ENCODE data around the gene DYNC1LI1.
A peak's percentile ranks its signal among the peaks of the same experiment; 100 is the strongest.
"Not testable (repeated sequence)": the region's sequence is repeated elsewhere in the genome, so short reads cannot be mapped to it uniquely, and the experiment has no call there.

The DYNC1LI1 gene

DNA sequence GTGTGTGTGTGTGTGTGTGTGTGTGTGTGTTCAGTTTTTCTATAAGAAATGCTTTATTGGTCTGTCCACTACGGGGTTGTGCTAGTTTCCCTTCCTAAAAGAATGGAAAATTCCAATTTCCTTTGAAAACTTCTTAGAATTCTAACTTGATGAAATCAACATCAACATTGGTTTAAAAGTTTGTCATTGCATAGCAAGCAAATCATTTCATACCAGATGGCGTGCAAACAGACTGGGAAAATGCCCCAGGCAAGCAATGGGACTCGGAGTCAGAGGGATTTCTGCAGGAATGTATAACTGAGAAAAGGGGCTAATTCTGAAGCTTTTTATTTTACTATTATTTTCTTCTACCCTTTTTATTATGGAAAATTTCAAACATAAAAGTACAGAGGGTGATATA lies 13.1 kb upstream of the DYNC1LI1 start:
- DNase-seq (ENCODE audit: low spot score): no peak

DNA sequence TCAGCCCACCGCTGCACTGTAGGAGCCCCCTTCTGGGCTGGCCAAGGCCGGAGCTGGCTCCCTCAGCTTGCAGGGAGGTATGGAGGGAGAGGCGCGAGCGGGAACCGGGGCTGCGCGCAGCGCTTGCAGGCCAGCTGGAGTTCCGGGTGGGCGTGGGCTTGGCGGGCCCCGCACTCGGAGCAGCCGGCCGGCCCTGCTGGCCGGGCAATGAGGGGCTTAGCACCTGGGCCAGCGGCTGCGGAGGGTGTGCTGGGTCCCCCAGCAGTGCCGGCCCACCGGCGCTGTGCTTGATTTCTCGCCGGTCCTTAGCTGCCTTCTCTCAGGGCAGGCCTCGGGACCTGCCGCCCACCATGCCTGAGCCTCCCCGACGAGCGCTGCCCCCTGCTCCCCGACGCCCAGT lies 8.0 kb upstream of the DYNC1LI1 start:
- not testable (repeated sequence) for DNase-seq (ENCODE audit: low spot score)

DNA sequence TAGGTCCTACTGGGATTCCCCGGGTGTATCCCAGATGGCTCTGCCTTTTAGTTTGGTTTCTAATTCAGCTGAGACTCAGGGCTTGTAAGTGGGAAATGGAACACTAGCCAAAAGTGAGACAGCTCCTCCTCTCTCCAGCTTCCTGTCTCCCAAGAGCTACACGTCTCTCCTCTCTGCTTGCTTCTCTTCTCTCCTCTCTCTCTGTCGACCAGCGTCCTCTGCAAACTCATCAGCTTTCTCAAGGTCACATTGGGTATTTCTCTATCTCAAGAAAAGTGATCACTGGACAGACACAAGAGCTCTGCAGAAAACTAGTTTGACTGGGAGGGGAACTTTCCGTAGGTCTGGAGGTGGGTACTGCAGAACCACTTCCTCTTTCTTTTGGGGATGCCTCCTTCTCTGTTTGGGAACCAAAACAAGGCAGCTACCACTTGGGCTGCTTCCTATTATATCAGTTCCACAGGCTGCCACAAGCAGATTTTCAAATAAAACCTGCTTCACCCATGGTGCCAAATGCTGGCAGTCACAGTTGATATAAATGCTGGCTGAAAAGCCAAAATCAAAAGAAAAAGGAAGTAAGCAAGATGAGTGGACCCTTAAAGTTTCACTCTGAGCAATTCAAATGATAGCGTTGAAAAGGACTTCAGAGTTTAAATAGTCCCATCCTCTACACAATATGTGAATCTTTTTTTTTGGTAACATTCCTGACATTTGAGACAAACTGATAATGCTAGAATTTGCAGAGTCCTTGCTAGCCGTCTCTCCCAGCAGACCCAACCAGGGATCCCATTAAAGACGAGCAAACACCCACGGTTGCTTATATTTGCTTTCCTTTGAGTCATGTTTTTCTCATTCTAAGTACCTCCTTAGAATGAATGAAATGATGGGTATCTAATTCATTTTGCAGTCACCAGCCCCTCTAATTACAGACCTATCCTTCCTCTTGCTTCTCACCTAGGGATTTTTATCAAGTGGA lies 7.2 kb upstream of the DYNC1LI1 start:
- DNase-seq (ENCODE audit: low spot score): peak; percentile 57

DNA sequence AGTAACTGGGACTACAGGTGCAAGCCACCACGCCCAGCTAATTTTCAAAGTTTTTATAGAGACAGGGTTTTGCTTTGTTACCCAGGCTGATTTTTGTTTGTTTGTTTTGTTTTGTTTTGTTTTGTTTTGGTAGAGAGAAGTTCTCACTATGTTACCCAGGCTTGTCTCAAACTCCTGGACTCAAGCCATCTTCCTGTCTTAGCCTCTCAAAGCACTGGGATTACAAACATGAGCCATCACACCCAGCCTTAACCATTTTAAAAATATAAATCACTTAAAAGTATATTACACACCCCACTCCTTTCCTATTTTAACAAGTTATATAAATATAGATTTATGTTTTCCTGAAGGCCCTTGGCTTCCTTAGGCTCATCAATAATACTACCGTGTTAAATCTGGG lies 6.5 kb upstream of the DYNC1LI1 start:
- DNase-seq (ENCODE audit: low spot score): no peak

DNA sequence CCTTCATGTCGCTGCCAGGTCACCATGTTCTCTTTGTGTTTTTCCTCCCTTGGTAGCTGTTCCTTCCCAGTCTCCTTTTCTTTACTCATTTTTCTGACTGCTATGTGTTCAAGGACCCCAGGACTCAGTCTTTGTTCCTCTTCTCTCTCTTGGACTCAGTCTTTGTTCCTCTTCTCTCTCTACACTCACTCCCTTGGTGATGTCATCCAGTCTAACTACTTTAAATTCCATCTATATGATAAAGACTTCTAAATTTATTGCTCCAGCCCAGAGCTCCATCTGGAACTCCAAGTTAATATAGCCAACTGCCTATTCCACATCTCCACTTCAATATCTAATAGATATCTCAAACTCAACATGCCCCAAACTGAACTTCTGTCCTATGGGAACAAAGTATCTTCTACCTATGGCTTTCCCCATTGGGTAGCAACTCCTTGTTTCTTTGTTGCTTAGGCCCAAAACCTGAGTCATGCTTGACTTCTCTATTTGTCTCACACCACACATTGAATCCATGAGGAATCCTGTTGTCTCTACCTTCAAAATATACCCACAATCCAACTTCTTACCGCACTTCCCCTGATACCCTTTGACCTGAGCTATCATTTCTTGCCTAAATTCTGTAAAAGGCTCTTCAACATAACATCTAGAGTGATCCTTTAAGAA lies 4.9 kb upstream of the DYNC1LI1 start:
- no peak for DNase-seq (ENCODE audit: low spot score)

DNA sequence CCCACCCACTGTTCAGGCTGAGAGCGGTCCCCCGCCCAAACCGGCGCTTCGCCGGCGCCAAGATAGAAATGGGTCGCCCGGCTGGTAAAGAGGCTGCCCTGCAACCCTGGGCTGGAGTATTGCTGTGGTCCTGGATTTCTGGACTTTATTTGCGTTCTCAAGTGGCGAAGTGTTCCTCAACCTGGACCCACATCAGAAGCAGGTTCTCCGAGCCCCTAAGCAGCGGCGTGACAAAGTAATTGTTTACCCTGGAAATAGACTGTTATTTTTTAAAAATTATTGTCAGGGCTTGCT lies 481 bp upstream of the DYNC1LI1 start:
- DNase-seq (ENCODE audit: low spot score): no peak

DNA sequence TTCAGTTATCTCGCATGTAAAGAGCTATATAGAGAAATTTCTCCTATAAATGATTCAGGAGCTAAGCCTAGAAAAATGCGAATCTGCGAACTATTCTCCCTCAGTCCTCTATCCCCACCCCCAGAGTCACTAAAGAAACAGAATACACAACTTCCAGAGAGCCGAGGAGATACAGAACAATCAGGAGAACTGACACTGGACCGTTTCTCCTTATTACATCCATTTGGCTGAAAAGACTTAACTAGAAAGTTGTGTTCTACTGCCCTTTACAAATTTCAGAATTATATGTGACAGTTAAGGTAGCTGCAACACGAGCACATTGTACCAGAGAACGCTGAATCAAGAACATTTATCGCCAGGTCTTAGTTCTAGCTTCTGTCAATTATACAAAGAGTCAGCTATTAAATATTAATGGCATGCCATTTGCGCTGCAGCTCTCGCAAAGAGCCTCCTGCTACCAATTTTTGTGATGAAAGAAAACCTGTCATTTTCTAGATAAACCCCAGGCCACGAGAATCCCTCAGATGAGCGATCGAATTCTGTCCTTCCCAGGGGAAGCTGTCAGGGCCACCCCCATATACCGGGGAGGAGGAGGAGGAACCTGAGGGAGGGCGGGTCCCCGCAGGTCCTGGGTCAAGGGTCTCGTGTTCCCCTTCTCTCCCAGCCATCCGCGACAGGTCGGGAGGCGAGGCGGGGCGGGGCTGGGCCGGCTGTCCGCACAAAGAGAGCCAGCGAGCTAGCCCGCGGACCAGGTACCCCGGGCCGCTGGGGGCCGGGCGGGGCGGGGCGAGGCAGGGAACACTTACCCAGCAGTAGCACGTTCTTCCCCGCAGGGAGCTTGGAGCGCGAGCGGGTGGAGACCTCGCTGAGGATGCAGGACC lies 878 bp downstream of the DYNC1LI1 start:
- peak; percentile 52 for DNase-seq (ENCODE audit: low spot score)

DNA sequence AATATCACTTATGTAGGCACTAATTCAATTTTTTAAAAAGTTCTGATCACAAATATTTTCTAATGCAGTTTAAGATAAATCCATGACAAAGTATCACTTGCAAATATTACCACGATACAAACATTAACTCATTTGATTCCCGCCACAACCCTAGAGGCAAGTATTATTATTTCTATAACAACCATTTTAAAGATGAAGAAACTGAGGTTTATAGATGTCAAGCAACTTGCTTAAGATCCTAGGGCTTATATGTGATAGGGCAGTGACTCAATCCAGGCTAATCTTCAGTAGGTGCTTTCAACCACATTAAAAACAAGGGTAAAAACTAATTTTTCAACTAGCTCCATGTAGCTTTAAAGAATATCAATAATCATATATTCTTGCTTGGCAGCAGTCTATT lies 1.7 kb downstream of the DYNC1LI1 start:
- no peak for DNase-seq (ENCODE audit: low spot score)

DNA sequence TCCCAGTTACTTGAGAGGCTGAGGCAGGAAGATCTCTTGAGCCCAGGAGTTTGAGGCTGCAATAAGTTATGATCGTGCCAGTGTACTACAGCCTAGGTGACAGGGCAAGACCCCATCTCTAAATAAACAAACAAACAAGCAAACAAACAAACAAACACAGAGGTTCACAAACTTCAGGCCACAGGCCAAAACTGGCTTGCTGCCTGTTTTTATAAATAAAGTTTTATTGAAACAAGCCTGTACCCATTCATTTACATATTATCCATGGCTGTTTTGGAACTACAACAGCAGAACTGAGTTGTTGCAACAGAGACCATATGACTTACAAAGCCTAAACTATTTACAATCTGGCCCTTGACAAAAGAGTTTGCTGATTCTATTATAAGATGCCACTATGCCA lies 6.5 kb downstream of the DYNC1LI1 start:
- DNase-seq (ENCODE audit: low spot score): no peak

DNA sequence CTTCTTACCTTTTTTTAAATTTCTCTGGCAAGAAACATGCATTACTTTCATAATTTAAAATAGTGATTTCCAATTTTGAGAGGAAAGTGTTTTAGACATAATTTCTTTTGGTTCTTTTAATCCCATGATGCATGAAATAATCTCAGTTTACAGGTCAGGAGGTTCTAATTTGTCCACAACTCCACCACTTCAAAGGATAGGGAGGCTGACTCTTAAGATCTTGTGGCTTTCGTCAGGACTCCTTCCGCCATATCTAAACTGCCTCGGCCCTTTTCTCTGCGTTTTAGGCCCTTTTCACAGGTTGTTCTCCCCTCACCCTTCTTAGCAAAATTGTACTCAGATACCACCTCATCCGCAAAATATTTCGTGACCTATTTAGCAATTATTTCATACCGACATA lies 8.0 kb downstream of the DYNC1LI1 start:
- no peak for DNase-seq (ENCODE audit: low spot score)

DNA sequence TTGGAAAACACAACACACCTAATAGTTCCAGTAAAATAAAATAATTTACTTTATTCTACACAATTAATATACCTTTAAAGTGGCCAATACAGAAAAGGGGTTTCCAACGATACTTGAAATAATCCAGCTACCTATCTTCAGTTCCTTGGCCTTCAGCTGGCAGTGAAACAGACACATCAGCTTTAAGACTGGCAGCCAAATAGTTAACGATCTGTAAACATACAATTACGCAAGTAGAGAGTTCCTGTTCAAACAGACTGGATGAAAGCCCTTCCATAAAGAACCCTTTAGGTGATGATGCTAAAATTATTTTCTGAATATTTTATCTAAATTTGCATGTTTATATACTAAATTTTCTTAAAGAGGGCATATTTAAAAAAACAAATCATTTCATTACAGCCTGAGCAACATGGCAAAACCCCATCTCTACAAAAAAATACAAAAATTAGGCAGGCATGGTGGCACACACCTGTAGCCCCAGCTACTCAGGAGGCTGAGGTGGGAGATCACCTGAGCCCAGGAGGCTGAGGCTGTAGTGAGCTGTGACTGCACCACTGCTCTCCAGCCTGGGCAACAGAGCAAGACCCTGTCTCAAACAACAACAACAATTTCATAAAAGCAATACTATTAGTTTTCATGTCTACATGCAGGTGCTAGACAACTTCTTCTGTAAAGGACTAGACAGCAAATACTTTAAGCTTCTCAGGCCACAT lies 12.9 kb downstream of the DYNC1LI1 start:
- DNase-seq (ENCODE audit: low spot score): no peak

DNA sequence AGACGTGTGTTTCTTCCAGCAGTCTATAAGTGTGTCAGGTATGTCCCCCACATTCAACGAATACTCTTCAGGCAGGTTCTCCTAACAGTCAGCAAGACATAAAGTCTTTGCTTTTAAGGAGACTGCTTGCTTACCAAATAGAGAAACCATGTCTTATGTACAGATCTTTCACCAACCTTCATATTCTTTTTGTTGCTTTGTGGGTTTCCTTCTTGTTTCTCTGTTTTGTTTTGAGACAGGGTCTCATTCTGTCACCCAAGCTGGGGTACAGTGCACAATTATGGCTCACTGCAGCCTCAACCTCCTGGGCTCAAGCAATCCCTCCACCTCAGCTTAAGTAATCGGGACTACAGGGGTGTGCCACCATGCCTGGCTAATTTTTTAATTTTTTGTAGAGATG lies 14.3 kb downstream of the DYNC1LI1 start:
- DNase-seq (ENCODE audit: low spot score): no peak

DNA sequence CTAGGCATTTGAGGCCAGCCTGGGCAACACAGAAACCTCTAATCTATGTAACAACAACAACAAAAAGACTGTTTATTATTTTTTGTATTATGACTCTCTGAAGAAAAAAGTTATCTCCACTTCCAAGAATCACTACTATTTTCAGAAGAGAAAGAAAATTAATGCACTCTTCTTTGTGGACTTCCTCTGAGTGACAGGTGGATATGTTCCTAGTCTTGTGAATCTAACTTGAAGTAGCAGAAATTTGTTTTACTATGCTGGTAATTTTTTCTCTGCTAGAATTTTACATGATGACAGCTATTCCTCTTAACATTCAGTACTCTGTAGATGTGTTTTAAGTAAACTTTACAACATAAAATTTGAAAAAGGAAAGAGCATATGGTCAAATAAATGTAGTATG lies 16.7 kb downstream of the DYNC1LI1 start:
- no peak for DNase-seq (ENCODE audit: low spot score)

DNA sequence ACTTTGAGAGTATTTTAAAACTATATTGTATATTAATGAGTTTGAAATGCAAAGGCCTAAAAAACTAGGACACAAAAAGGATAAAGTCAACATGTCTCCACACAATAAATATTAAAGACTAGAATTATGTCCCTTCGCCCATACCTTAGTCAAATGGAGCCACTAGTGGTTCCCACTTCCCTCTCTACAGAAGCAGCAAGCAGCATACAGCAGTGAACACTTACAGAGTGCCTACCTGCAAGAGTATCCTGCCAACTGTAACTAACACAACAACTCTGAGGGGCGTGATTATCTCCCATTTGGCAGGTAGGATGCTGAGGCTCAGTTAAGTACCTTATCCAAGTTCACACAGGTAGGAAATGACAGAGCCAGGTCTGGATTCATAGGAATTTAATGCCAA lies 17.2 kb downstream of the DYNC1LI1 start:
- no peak for DNase-seq (ENCODE audit: low spot score)

DNA sequence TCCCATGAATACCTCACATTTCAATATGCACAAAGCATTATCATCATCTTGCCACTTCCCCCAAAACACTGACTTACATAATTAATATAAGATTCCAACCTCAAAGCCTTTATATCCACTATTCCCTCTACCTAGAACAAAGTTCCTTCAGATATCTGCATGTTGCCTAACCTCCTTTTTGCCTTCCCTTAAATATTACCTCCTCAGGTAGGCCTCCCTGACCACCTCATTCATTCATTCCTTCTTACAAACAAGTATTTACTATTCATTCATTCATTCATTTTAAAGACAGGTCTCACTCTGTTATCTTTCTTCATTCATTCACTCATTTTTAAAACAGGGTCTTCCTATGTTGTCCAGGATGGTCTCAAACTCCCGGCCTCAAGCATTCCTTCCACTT lies 18.6 kb downstream of the DYNC1LI1 start:
- DNase-seq (ENCODE audit: low spot score): no peak

DNA sequence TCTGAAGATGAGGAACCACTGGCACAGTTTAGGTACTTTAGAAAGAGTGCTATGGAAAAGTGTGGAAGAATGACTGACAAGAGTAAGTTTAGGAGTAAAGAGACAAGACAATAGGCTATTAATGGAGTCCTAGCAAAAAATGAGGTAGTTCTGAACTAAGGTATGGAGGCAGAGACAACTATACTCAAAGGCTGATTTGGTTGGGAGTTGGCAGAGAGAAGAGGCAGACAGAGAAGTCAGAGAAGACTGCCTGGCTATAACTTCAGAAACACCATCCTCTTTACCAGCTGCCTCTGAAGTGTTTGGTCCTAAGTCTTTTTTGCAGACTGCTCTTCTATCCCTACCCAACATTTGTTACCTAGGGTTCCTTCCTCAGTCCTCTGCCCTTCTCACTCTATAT lies 19.2 kb downstream of the DYNC1LI1 start:
- DNase-seq (ENCODE audit: low spot score): no peak

DNA sequence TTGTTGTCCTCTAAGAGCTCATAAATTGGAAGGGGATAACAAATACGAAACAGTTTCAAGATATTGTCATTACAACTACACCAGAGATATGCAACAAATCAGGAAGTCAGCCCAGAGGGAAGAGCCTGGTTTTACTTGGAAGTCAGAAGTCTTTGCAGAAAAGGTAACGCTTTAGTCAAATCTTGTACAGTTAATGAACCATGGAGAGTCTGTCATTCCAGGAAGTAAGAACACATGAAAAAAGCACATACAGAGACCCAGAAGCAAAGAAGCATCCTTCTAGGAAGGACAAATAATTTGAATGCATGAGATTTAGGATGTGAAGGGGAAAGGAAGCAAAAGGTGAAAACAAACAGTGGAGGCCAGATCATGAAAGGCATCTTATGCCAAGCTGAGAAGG lies 19.6 kb downstream of the DYNC1LI1 start:
- no peak for DNase-seq (ENCODE audit: low spot score)

DNA sequence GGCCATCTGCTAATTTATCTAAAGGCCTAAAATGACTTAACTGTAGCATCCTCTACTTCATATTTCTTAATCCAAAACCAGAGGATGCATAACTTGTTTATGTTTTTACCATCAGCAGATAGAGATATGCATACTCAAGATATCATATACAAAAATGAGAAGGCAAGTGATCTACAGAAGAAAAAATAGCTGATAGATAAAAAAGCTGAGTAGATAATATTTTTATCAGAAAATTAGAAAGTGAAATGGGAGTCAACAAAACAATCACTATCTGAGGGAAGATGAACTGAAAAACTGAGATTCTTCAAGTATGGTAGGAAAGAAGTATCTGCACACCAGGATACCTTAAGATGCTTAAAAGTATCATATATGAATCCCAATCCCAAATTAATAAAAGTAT lies 25.4 kb downstream of the DYNC1LI1 start:
- DNase-seq (ENCODE audit: low spot score): no peak

DNA sequence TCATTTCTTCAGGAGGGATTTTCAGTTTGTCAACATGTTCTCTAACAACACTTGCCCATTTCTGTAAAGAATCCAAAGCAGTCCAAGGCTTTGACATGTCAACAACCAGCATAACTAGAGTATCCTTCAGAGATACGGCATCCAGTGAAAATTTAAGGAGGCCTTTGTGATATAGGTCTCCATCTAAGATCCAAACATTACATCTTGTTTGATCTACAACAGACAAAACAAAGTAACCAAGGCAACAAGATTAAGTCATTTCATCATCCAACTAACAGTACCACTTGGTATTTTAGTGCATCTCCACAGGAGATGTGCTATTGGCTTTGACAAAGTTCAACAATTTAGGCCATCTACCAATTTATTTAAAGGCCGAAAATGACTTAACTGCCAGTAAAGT lies 25.8 kb downstream of the DYNC1LI1 start:
- DNase-seq (ENCODE audit: low spot score): no peak

DNA sequence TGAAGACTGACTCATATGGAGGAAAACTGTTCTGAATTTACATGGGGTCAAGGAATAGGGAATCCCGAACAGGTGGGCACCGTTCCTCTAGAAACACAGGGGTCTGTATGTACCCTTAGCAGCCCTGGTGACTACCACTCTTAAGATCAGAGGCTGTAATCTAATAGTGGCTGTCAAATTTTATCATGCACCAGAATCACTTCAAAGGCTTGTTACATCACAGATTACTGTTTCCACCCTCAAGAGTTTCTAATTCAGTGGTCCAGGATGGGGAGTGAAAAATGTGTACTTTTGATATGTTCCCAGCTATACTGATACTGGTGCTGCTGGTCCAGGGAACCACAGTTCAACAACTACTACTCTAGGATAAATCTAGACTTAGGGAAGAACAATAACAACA lies 27.9 kb downstream of the DYNC1LI1 start:
- no peak for DNase-seq (ENCODE audit: low spot score)

DNA sequence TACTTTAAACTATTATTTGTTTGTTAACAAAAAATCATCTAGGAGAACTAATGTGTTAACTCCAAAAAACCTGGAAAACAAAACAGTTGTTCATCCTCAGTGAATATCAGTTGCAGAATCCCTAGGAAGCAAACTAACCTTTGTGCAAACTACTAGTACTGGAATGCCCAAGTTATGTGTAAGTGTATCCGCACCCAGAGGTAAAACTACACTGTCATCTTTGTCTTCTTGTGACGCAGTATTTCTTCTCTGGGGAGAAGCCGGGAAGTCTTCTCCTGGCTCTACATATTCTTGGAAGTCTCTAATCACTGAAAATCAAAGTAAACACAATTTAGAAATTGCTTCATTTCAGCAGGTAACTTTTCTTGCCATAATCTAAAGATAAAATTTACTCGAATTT lies 29.8 kb downstream of the DYNC1LI1 start:
- DNase-seq (ENCODE audit: low spot score): no peak

DNA sequence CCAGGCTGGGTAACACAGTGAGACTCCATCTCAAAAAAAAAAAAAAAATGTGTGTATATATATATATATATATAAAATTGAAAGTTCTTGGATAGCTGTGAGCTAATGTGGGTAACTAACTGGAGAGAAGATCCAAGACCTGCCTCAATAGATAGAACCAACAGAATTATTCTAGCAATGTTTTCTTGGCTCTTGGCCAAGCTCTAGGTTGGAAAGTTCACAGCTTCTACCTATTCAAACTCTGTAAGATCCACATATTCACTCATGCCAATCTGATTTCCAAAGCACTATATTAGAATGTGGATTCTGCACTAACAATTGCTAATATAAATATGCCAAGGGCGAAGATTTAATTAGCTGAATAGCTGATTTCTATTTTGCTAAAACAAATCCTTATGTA lies 38.2 kb downstream of the DYNC1LI1 start:
- DNase-seq (ENCODE audit: low spot score): no peak
